Renal cortical epithelial cell (primary cell): ENCODE results near the gene TMEM121. TPM values are rescaled to one million over a fixed set of nuclear protein-coding genes. Genes with fewer than 3 reads are reported as not detected.

Source experiments
- DNase-seq: peaks from one replicate; pipeline ENCODE4 v3.0.0-alpha.2; 2011; ENCODE audit warnings: low read depth
- total RNA-seq: library from RNA; depleted of rRNA; stranded (reverse); fragments of >200 nt; gene quantifications from 2 replicates; pipeline ENCODE4 v1.2.3, GENCODE V29; 2014

TMEM121 gene
- total RNA-seq = 1.7 and 8.4 TPM in 2 replicates

DNA sequence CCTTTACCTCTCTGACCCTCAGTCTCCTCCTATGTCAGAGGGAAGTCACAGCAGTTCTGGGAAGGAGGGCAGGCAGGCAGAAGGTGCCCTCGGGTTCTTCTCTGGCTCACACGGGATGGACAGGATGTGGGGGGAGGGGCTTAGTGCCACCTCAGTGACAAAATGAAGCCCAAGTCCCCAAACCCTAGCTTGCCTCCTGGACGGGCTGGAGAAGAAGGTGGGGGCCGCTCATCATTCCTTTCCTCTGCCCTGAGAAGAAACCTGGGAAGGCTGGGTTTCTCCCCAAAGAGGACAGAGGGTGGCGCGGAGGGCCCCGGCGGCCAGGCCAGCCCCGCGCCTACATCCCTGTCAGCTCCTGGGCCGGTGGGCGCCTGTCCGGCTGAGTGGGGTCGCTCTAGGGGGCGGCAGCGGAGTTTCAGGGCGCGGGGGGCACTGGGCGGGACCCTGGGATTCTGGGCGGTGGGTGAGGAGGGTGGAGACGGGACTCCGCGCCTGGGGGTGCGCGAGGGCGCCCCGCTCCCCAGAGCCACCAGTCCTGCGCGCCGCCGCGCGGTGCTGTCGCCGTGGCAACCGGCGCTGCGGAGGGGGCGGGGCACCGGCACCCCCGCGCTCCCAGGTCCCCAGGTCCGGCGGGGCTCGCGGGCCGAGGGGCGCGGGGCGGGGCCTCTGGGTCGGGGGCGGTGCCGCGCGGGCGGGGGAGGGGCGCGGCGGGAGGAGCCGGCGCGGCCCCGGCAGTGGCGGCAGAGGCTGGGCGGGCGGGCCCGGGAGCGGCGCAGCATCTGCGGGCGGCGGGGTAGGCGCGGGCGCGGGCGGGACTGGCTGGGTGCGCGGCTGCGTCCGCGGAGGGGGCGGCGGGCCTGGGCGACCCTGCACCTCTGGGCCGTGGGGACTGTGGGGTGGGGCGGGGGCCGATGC is at the start of gene TMEM121:
Gene TMEM121 (plus strand): TSS at position 723 of the 915 bp plus-strand sequence. CDS start 2,252 bp downstream, outside the sequence.
- DNase-seq = no peak

GRCh38 chr14:105476831-105477659 is 49.3 kb upstream of the TMEM121 start:
- no peak for DNase-seq

GRCh38 chr14:105477660-105478397 is 48.6 kb upstream of the TMEM121 start:
- no peak for DNase-seq

- DNase-seq = no peak
Measured at GRCh38 chr14:105478398-105479251, 47.8 kb upstream of the TMEM121 start.

- no peak for DNase-seq
Measured at GRCh38 chr14:105479431-105480158, 46.8 kb upstream of the TMEM121 start.

DNA sequence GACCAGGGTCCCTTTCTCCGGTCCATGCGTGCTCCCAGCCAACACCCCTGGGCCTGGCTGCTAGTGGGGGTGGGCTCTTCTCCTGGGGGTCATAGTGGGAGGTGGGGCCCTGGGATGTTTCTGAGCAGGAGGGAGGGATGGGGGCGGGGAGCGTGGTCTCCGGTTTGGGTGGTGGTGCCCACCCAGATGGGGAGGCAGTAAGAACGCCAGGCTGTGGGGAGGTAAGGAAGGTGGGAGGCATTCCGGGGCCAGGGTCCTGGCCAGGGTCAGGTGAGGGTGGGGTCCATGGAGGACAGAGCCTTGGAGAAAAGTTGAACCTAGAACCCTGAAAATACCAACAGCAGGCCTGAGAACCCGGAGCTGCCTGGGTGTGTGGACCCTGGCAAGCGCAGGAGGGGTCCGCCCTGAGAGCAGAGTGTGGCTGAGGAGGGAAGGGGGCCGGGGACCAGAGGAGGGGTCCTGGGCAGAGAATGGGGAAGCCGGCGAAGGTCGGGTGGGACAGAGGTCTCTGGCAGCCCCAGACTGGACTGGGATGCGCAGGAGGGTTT is 46.1 kb upstream of the TMEM121 start:
- DNase-seq = no peak

- peak; percentile 79 for DNase-seq
Measured at GRCh38 chr14:105480807-105481801, 45.3 kb upstream of the TMEM121 start.

- peak; percentile 96 for DNase-seq
Measured at GRCh38 chr14:105481886-105482457, 44.4 kb upstream of the TMEM121 start.

DNA sequence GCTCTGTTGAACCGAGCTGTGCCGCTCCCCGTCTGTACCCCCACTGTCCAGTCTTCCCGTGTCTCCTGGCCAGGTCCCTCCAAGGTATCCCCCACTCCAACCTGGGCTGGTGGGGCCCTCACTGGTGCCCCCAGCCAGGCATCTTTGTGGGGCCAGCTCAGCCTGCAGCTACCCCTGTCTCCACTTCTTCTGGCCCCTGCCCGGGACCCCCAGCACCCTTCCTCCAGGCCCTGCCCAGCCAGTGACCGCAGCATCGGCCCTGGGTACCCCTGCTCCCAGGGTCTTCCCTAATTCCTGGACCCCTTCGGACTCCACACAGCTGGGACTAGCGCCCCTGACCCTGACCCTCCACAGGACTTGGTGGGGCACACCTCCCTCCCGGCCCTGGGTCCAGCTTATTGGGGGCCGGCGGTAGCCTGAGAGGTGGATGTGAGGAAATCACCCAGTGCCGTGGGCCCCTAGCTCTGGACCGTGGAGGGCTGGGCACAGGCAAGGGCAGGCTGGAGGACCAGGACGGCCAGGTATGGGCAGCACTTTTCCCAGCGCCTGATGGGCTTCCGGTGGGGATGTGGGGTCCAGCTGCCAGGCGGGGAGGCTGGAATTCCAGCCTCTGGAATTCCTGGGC is 43.8 kb upstream of the TMEM121 start:
- no peak for DNase-seq

- DNase-seq = no peak
Measured at GRCh38 chr14:105483300-105484068, 42.9 kb upstream of the TMEM121 start.

DNA sequence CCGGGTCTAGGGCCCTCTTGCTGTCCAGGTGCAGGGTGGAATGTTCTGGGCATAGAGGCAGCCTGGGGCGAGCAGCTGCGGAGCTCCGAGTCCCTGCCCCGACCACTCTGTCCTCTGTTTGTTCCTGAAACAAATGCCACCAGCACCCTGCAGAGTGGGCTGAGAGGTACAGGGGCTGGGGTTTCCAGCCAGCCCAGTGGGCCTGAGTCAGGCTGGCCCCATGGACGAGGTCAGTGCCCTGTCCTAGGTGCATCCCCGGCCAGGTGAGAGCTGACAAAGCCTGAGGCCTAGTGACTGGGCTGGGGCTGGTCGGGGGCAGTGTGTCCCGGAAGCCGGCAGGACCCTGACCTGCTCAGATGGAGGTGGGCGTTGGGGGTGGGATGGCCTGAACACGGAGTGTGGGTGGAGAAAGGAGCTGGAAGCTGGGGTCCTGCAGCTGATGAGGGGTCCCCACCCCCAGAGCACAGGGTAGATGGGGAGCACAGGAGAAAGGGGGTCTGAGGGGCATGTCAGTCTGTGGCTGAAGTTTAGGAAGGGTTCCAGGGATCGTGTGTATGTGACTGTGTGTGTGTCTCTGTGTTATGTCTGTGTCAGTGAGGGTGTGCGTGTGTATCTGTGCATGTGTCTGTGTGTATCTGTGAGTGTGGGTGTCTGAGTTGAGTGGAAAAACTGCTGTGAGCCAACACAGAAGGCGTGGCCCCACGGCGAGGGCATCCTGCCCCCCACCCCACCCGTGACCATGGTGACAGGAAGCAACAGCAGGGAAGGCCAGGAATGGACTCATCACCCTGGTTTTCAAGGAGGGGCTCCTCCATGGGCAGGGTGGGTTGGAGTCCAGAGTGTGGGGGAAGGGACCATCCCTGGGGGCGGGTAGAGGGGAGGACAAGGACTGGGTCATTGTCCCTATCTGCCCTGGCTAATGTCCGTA is 42.0 kb upstream of the TMEM121 start:
- DNase-seq = no peak

DNA sequence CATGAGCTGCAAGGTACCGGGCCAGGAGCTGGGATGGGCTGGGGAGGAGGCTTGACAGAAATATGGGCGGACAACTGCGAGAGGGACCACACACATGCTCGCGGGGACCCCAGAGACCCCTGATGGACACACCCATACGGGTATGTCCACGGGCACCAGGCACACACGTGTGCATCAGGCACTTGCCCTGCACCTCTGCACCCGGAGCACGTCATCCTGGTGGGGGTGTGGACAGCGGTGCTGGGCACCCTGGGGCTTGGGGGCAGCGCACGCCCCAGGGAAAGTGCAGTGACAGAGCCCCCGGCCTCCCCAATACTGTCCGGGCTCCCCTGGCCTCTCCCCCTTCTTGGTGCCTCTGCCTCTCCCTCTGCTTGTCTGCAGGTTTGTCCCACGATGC is 41.4 kb upstream of the TMEM121 start:
- no peak for DNase-seq

DNA sequence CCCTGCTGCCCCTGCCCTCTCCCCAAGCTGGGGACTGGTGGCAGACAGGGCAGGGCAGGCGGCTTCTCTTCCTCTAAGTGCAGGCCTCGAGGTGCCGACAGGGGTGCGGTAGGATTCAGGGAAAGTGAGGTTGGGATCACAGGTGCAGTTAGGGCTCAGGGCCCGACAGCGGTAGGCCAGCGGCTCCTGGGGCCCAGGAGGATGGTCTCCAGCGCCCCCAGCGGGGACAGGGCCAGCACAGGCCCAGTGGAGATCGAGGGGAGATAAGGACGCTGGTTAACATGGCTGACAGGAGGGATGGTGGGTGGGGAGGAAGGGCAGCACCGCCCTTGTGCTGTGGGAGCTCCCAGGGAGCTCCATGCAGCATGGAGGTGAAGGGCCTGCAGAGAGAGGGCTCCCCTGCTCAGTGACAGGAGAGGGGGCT is 40.6 kb upstream of the TMEM121 start:
- DNase-seq = no peak

GRCh38 chr14:105486163-105486973 is 40.0 kb upstream of the TMEM121 start, which contains the start of gene CRIP1:
TSS of gene CRIP1 (plus strand) at chr14:105486886. CDS start at chr14:105487260, 374 bp downstream.
- no peak for DNase-seq

GRCh38 chr14:105486974-105487448 is 39.4 kb upstream of the TMEM121 start:
- DNase-seq = no peak
